GM21447 (cell line): ENCODE results near the gene SLC25A24.
"Not testable (repeated sequence)": the region's sequence is repeated elsewhere in the genome, so short reads cannot be mapped to it uniquely, and the experiment has no call there.

Experiments used
- ATAC-seq: cut with Tn5 transposase; IDR thresholded peaks from one replicate; pipeline ENCODE4 v1.9.1; 2021; ENCODE audit not compliant: unreplicated experiment

SLC25A24 gene

DNA sequence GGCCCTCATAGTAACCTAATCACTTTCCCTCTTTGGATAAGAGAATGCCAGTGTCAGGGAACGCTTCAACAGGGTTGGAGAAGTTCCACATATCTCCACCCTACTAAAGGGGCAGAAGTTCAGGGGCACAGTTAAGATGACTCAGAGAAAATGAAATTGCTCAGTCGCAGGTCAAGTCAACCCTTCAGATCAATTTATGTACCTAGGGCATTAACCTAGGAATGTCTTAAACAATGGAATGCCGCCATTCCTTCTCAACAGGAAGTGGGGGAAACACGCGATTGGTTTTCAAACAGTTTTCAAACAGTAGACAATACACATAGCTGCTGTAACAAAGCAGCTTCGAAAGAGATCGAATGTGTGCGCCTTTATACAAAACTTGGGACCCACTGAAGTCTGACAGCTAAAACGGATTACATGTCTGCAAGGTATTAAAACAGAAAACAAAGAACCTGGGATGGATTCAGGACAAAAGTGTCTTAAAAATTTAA lies 897 bp downstream of the SLC25A24 start:
- no peak for ATAC-seq

DNA sequence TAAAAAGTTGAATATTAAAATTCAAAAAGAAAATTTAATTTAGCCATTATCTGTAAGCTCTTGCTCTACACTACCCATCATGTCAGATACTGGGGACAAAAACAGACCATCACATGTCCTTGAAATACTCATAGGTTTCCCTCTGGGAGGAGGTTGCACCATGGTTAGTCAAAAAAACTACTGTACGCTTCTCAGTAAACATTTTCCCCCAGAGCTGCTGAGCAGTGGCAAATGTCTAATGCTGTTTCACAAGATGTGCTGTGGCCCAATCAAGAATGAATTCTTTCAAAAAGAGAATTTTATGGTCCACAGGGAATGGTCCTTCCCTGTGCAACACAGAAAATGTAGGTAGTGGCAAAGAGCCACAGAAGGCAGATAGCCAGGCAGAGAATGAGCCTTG lies 6.1 kb downstream of the SLC25A24 start:
- ATAC-seq: no peak

- no peak for ATAC-seq
Observed at GRCh38 chr1:108193333-108193732, 6.8 kb downstream of the SLC25A24 start.

DNA sequence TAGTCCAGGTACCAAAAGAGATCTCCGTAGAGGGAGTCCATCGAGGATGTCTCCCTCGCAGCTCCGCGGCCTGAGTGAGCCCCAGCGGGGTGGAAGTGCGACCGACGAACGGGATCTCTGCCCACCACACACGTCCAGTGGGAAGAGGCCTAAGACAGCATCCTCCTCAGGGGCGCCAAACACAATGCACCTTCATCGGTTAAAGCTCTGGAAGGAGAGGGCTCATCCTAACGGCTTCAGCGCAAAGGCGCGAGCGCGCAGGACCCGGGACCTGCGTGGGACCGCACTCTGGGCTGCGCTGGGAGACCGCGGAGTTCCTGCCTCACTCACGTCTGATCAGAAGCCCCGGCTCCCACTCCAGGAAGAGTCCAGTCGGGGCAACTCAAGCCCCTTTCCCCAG lies 7.6 kb downstream of the SLC25A24 start:
- no peak for ATAC-seq

- no peak for ATAC-seq
Observed at GRCh38 chr1:108190686-108191416, 9.3 kb downstream of the SLC25A24 start.

GRCh38 chr1:108190001-108190634 lies 10.0 kb downstream of the SLC25A24 start:
- no peak for ATAC-seq

DNA sequence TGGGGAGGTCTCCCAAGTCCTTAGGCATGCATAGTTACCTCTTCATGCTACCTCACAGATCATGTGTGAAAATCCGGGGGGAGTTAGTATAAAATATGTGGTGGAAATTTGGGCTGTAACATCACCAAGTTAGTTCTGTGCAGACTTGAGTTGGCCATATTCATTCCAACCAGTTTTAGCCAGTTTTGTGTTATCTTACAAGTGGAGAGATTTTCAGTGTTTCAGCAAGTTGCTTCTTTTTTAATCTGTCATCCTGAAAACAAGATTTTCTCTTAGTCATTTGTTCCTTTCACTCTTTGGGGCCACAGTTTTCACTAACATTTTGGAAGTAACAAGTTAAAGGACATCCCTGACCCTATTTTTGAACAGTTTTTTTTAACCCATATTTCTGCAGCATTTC lies 11.3 kb downstream of the SLC25A24 start:
- ATAC-seq: no peak

DNA sequence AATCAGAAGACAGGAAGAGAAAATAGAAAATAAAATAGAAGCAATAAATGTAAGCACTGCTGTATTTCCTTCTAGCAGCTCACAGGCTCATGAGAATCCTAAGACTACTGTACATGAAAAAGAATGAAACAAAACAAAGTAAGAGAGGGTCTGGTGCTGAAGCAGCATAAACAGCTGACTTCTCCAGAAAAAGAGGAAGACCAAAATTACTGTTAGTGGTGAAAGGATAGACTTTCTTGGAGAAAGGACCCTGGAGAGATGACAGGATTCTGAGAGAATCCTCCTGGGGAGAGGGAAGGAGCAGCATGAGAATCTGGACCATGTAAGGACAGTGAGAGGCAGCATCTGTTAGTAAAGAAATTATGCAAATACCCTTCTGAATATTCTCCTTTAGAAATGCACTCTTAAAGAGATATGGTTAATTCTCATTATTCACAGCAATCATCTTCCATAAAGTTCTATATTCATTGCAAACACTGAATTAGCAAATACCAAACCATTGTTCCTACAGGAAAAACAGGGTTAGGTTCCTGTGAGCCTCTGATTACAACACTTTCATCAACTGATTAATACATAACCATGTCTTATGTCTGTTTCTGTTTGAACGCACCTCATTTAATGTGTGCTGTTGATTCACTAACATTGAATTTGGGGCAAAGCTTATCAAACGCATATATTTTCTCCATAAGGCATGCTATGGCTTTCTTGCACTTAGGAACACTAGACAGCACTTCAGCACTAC lies 17.0 kb downstream of the SLC25A24 start:
- no peak for ATAC-seq

GRCh38 chr1:108179018-108179417 lies 21.1 kb downstream of the SLC25A24 start:
- ATAC-seq: no peak

- not testable (repeated sequence) for ATAC-seq
Observed at GRCh38 chr1:108162409-108162808, 37.7 kb downstream of the SLC25A24 start.

GRCh38 chr1:108159951-108160350 lies 40.2 kb downstream of the SLC25A24 start:
- not testable (repeated sequence) for ATAC-seq

DNA sequence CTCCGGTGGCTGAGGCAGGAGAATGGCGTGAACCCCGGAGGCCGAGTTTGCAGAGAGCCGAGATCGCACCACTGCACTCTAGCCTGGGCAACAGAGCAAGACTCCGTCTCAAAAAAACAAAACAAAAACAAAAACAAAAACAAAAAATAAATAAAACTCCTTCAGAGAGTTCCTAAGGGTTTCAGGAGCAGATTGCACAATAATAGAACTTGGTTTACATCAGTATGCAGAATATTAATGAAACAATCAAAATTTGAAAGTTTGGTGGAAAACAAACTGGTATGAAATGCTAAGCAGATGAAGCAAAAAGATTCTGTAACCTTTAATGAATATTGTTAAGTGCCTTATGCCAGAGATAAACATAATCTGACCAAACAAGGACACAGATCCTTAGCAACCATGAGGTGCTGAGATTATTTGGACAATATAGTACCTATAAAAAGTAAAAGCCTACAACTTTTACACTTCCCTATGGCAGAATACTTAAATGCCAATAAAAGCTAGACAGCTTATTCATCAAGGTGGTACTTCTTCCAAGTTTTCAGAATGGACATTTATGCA lies 41.2 kb downstream of the SLC25A24 start:
- ATAC-seq: no peak

GRCh38 chr1:108154314-108154713 lies 45.8 kb downstream of the SLC25A24 start:
- no peak for ATAC-seq

- no peak for ATAC-seq
Observed at GRCh38 chr1:108152782-108153222, 47.3 kb downstream of the SLC25A24 start.

DNA sequence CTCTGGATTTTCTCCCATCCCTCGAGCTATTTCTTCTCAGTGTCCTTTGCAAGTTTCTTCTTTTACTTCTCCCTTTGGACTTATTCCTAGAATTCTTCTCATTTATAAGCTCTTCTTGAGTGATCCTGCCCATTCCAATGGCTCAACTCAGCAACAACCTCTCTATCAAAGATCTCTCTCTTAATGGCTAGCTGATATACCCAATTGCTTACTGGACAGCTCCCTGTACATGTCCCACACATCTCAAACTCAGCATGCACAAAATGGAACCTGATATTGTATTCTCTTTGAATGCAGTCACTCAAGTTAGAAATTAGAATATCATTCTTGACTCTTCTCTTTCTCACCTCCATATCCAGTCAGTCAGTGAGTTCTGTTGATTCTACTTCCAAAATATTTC lies 48.6 kb downstream of the SLC25A24 start:
- no peak for ATAC-seq

DNA sequence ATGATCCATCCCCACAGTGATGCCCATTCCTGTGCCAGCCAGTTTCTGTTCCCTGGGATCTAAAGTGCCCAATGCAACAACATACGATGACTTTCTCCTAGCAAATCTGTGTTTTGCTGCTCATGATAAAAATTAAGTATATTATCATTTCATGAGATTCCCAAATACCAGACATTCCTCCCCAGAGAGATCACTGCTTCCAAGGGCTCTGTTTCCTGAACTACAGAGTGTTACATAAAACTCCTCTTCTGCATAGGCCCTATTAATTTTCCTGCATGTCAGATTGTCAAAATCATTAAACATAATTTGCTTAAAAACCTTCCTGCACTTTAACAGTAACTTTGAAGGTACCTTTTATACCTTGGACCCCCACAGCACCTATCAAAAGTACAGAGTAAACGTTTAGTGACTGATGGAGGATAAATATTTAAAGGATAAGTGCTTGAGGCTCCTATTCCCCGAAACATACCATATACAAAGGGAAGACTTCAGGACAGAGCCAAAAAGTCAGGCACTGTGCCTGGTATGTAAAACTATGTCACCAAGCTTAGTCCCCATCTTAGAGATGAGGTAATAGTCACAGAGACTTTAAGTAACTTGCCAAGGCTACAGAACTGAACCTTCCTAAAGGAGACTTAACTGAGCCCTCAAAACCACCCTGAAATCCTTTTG lies 50.2 kb downstream of the SLC25A24 start:
- no peak for ATAC-seq

GRCh38 chr1:108144569-108144968 lies 55.6 kb downstream of the SLC25A24 start:
- not testable (repeated sequence) for ATAC-seq

DNA sequence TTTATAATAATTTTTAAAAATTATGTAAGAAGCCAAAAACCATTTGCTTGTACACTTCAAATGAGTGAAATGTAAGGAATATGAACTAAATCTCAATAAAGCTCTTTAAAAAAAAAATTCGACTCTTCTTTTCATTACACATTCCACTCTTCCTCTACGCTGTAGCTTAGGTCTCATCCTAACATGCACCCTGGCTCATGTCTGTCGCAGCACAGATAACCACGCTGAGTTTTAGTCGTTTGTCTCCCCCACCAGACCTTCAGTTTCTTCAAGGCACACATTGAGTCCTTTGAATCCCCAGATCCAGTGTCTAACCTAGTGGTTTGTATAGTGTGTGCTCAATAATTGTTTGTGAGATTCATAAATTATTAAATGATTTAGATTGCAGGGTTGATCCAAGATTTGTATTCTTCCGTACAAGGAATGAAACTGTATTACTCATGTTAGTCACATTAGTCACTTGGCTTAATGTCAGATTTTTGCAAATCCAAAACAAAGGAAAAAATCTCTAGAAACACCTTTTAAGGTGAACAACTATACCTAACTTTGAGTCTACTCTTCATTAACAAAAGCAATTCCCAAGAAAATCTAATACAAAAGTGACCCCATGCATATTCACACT lies 57.3 kb downstream of the SLC25A24 start:
- ATAC-seq: no peak

- no peak for ATAC-seq
Observed at GRCh38 chr1:108142258-108142657, 57.9 kb downstream of the SLC25A24 start.

DNA sequence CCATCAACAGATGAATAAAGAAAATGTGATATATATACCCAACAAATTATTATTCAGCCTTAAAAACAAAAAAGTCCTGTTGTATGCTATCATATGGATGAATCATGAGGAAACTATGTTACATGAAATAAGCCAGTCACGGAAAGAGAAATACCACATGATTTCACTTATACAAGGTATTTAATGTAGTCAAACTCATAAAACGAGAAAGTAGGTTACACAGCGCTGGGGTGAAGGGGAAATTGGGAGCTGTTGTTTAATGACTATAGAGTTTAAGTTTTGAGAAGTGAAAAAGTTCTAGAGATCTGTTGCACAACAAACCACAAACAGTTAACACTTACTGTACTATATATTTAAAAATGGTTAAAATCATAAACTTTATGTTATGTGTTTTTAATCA lies 58.5 kb downstream of the SLC25A24 start:
- no peak for ATAC-seq
